Measurements from ENCODE around the gene OVCA2.

The OVCA2 gene

DNA sequence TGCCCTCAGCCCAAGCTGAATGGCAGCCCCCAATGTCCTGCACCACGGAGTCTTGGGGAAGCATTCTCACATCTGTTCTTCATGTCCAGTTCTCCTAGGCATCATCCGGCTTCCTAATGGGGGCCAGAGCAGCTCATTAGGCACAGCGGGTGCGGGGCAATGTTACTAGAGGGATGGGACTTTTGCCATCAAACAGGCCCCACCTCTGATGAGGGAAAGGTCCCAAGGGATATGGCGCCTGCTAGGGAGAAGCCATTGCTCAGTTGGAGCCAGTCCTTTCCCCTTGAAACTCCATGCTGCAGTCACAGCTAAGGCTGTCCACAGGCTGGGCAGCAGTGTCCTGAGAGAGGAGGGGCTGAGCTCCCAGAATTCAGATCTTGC, 13.6 kb upstream of the OVCA2 start:
- Mint-ChIP-seq H3K9me3 (peaks cover 4% of the 10 kb centered on the region), H3K27me3 (ENCODE audit: low read depth, poor library complexity) (peaks cover 63% of the 10 kb centered on the region), H3K4me1 (peaks cover 40% of the 10 kb centered on the region), H3K27ac (no peak overlapping the region), H3K4me3 (peak overlapping the region; percentile 32), H3K36me3 (ENCODE audit: low read depth) (no peaks in the 10 kb centered on the region)
- DNase-seq = no peak
- TF ChIP-seq CTCF (IDR thresholded peaks at IDR 0.05) = no peak

DNA sequence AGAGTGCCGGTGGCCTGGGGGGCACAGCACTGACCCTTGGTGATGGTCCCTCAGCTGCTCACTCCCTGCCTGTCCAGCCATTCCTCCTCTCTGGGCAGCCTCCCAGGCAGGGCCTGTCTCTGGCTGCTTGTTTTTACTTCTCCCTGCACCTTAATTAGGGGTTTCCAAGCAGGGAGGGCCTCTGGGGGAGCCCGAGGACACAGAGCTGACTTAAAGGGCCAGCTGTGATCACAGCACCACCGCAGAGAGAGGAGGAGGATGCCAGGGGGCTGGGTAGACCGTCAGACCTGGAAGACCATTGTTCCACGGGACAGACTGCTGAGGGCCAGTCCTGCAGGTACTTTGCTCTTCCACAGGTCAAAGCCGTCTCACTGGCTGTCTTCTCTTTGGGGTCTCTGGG, 13.1 kb upstream of the OVCA2 start:
- DNase-seq = no peak
- H3K27me3 Mint-ChIP-seq (ENCODE audit: low read depth, poor library complexity) = peaks cover 59% of the 10 kb centered on the region
- H3K36me3 Mint-ChIP-seq (ENCODE audit: low read depth) = no peaks in the 10 kb centered on the region
- H3K9me3 Mint-ChIP-seq = peaks cover 4% of the 10 kb centered on the region
- peaks cover 45% of the 10 kb centered on the region for H3K4me1 Mint-ChIP-seq
- no peak for TF ChIP-seq CTCF (IDR thresholded peaks at IDR 0.05)
- H3K4me3 Mint-ChIP-seq = peak overlapping the region; percentile 13
- H3K27ac Mint-ChIP-seq = no peak overlapping the region

- H3K9me3 Mint-ChIP-seq = peaks cover 4% of the 10 kb centered on the region
- no peaks in the 10 kb centered on the region for H3K36me3 Mint-ChIP-seq (ENCODE audit: low read depth)
- peaks cover 50% of the 10 kb centered on the region for H3K4me1 Mint-ChIP-seq
- no peak within 1 kb of the TSS for H3K27ac Mint-ChIP-seq
- H3K4me3 Mint-ChIP-seq = peak within 1 kb of the TSS; percentile 96
- TF ChIP-seq CTCF (IDR thresholded peaks at IDR 0.05) = no peak
- H3K27me3 Mint-ChIP-seq (ENCODE audit: low read depth, poor library complexity) = peaks cover 52% of the 10 kb centered on the region
- peak; percentile 91 for DNase-seq
Measured at GRCh38 chr17:2029911-2030778, 11.7 kb upstream of the OVCA2 start, which contains the start of gene DPH1. DPH1 (plus strand) TSS chr17:2030153; CDS start chr17:2030170, 17 bp downstream.

DNA sequence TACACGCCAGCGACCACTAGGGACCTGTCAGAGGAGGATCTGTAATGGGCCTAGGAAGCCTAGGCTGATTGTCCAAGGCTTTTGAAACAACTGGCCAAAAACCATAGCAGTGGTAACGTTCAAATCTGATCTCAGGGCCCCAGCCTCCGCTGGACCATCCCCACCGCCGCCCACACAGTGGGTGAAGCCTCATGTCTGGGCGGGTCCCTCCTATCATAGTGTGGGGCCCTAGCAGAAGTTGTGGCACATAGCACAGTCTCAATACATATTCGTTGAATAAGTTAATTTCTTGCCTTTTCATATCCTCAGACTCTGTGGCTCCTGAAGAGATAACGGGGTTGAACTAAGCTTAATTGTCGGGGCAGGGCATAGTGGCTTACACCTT, 11.1 kb upstream of the OVCA2 start:
- peak; percentile 52 for TF ChIP-seq CTCF (IDR thresholded peaks at IDR 0.05)
- H3K27me3 Mint-ChIP-seq (ENCODE audit: low read depth, poor library complexity) = peaks cover 45% of the 10 kb centered on the region
- H3K36me3 Mint-ChIP-seq (ENCODE audit: low read depth) = no peaks in the 10 kb centered on the region
- DNase-seq = peak; percentile 62
- no peak overlapping the region for H3K27ac Mint-ChIP-seq
- H3K9me3 Mint-ChIP-seq = peaks cover 4% of the 10 kb centered on the region
- peaks cover 50% of the 10 kb centered on the region for H3K4me1 Mint-ChIP-seq
- H3K4me3 Mint-ChIP-seq = peak overlapping the region; percentile 96

- H3K9me3 Mint-ChIP-seq = no peaks in the 10 kb centered on the region
- DNase-seq = no peak
- no peak overlapping the region for H3K4me3 Mint-ChIP-seq
- peaks cover 28% of the 10 kb centered on the region for H3K27me3 Mint-ChIP-seq (ENCODE audit: low read depth, poor library complexity)
- no peak for TF ChIP-seq CTCF (IDR thresholded peaks at IDR 0.05)
- H3K4me1 Mint-ChIP-seq = peaks cover 50% of the 10 kb centered on the region
- peaks cover 10% of the 10 kb centered on the region for H3K36me3 Mint-ChIP-seq (ENCODE audit: low read depth)
- no peak overlapping the region for H3K27ac Mint-ChIP-seq
Measured at GRCh38 chr17:2033153-2033552, 8.7 kb upstream of the OVCA2 start.

GRCh38 chr17:2034157-2034556, 7.7 kb upstream of the OVCA2 start:
- Mint-ChIP-seq H3K9me3 (no peaks in the 10 kb centered on the region), H3K4me1 (peaks cover 40% of the 10 kb centered on the region), H3K36me3 (ENCODE audit: low read depth) (peaks cover 15% of the 10 kb centered on the region), H3K27ac (no peak overlapping the region), H3K4me3 (no peak overlapping the region), H3K27me3 (ENCODE audit: low read depth, poor library complexity) (peaks cover 18% of the 10 kb centered on the region)
- no peak for DNase-seq
- no peak for TF ChIP-seq CTCF (IDR thresholded peaks at IDR 0.05)
